ENCODE results near the gene SLC4A9.

DNA sequence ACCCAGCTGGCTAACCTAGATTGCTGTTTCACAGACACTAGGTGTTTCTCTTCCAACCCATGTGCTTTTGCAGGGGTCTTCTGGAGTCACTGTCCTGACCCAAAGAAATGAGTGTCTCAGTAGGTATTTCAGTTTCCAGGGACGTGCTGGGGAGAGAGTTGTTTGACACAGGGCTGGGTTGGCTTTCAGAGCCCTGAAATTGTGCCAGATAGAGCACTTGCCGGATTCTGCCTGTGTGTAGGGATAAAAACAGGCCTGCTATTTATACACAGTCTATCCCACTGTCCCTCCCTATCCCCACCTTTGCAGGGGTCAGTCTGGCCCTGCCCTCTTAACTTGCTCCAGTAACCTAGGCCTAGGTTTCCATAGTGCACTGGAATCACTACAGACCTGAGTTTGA, 12.6 kb upstream of the SLC4A9 start:
- TF ChIP-seq, protein P1, sequence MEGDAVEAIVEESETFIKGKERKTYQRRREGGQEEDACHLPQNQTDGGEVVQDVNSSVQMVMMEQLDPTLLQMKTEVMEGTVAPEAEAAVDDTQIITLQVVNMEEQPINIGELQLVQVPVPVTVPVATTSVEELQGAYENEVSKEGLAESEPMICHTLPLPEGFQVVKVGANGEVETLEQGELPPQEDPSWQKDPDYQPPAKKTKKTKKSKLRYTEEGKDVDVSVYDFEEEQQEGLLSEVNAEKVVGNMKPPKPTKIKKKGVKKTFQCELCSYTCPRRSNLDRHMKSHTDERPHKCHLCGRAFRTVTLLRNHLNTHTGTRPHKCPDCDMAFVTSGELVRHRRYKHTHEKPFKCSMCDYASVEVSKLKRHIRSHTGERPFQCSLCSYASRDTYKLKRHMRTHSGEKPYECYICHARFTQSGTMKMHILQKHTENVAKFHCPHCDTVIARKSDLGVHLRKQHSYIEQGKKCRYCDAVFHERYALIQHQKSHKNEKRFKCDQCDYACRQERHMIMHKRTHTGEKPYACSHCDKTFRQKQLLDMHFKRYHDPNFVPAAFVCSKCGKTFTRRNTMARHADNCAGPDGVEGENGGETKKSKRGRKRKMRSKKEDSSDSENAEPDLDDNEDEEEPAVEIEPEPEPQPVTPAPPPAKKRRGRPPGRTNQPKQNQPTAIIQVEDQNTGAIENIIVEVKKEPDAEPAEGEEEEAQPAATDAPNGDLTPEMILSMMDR (IDR thresholded peaks at IDR 0.05; ENCODE audit: low read depth, low read length, missing input control): no peak
- TF ChIP-seq GABPA (IDR thresholded peaks at IDR 0.05 in 1 of 2, conservative IDR thresholded peaks at IDR 0.05 in 1 of 2) (no peak), MAX (IDR thresholded peaks at IDR 0.05) (no peak), REST (IDR thresholded peaks at IDR 0.05) (no peak), HNF4G (IDR thresholded peaks at IDR 0.05) (no peak), RAD21 (IDR thresholded peaks at IDR 0.05) (no peak)
